Mucosa of descending colon (tissue), 3 donors: ENCODE results near the gene LYST. TPM values are rescaled to one million over a fixed set of nuclear protein-coding genes. Genes with fewer than 3 reads are reported as not detected.
A peak's percentile ranks its signal among the peaks of the same experiment; 100 is the strongest.

Experiments
- ATAC-seq: fragments of 200-7000 bp; cut with Tn5 transposase; one replicate; pipeline ENCODE4 v1.9.1; 2020; ENCODE audit warnings: mild to moderate bottlenecking, moderate library complexity
- DNase-seq, 3 donors: peaks; one replicate each; pipeline ENCODE4 v3.0.0-alpha.2; 2020
- H3K36me3 ChIP-seq: fragments of 200-600 bp; one replicate; pipeline ENCODE4 v1.8.0; 2021; ENCODE audit warnings: low read depth, mild to moderate bottlenecking
- H3K4me1 ChIP-seq: fragments of 200-600 bp; one replicate; pipeline ENCODE4 v1.8.0; 2021; ENCODE audit warnings: low read depth, mild to moderate bottlenecking
- H3K4me3 ChIP-seq: fragments of 200-600 bp; one replicate; pipeline ENCODE4 v1.8.0; 2021; ENCODE audit warnings: mild to moderate bottlenecking
- H3K9me3 ChIP-seq: fragments of 200-600 bp; one replicate; pipeline ENCODE4 v1.8.0; 2021; ENCODE audit warnings: mild to moderate bottlenecking
- intact Hi-C, 2 donors: fragments of 100-400 bp; cut with DNase I in 1 of 2; cut with micrococcal nuclease in 1 of 2; formaldehyde crosslinking; loops; one replicate each; pipeline versions ENCODE4 v1.11.0 to v1.11.1; 2022; cut with DNase I, micrococcal nuclease
- total RNA-seq, 3 donors: library from RNA; stranded (reverse); fragmentation: NEBNext Ultra II Directional in 2 of 3; extraction: Animal tissue kit (Norgen Biotek cat#: 25700) in 2 of 3; gene quantifications; one replicate each; pipeline versions ENCODE4 v1.2.1 to v1.2.4, GENCODE V29; 2021 to 2023
- TF ChIP-seq, protein P1 (sequence below): fragments of 200-600 bp; IDR thresholded peaks from one replicate; pipeline ENCODE4 v1.8.0; 2022; ENCODE audit warnings: antibody characterized with exemption, mild to moderate bottlenecking
- donor health status: DM: no; HTN: no; CAD: no; lungs with moderate emphysema.
- donor health status: DM: no; HTN: no; CAD: no.
- donor health status: DM: no; HTN: yes; CAD: no.

Gene LYST
- total RNA-seq, 3 donors from 2014 or later = 24.0 to 32.3 (median 26.7) TPM

DNA sequence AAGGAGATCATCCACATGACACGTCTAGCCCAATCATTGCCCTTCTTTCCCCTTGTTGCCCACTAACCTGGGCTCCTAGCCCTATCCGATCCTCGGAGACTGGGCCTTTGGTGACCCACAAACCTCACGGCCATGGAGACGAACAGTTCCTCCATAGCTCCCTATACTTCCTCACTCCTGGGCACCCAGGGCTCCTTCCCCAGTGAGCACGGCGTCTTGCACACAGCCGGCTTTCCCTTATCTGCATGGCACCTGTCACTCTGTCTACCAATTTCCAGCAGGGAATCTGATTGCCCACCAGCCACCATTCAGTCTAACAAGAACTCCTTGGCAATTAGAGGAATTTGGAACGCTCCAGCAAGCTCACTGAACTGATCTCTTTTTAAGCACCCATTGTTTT lies 220.2 kb downstream of the LYST start:
- H3K4me1 ChIP-seq = peaks cover 15% of the 10 kb centered on the region
- intact Hi-C loops = no loop called here
- no peaks in the 10 kb centered on the region for H3K36me3 ChIP-seq
- DNase-seq (no peak), ATAC-seq (no peak)
- TF ChIP-seq, protein P1, sequence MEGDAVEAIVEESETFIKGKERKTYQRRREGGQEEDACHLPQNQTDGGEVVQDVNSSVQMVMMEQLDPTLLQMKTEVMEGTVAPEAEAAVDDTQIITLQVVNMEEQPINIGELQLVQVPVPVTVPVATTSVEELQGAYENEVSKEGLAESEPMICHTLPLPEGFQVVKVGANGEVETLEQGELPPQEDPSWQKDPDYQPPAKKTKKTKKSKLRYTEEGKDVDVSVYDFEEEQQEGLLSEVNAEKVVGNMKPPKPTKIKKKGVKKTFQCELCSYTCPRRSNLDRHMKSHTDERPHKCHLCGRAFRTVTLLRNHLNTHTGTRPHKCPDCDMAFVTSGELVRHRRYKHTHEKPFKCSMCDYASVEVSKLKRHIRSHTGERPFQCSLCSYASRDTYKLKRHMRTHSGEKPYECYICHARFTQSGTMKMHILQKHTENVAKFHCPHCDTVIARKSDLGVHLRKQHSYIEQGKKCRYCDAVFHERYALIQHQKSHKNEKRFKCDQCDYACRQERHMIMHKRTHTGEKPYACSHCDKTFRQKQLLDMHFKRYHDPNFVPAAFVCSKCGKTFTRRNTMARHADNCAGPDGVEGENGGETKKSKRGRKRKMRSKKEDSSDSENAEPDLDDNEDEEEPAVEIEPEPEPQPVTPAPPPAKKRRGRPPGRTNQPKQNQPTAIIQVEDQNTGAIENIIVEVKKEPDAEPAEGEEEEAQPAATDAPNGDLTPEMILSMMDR = no peak
- H3K4me3 ChIP-seq = no peak overlapping the region
- H3K9me3 ChIP-seq = no peaks in the 10 kb centered on the region

DNA sequence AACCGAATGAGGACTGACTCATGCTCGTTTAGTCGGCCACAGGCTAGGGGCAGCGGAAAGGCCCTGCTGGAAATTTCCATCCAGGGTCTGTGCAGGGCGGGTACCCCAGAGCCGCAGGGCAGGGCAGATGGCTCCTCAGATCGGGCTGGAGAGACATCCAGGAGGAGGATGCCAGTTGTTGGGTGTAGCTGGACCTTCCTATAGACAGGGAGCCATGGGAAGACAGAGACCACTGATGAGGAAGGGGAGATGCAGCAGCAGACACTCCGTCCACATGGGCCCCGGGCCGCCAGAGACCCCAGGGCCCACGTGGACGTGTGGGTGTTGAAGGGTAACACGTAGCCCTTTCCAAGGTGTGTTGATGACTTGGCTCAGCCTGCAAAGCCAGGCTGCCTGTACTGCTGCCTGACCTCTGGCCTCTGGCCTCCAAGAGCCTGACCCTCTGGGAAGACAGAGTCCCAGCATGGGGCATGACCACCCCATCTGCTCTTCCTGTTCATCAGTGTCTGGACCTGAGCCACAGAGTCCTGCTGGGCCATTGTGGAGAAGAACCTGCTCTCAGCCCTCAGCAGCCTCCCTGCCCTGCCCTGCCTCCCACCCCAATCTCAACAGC lies 221.9 kb downstream of the LYST start:
- DNase-seq (no peak), ATAC-seq (no peak)
- Histone ChIP-seq H3K4me1 (peaks cover 9% of the 10 kb centered on the region), H3K9me3 (no peaks in the 10 kb centered on the region), H3K4me3 (no peak overlapping the region), H3K36me3 (no peaks in the 10 kb centered on the region)
- intact Hi-C loops = no loop called here
- TF ChIP-seq, protein P1 = no peak

DNA sequence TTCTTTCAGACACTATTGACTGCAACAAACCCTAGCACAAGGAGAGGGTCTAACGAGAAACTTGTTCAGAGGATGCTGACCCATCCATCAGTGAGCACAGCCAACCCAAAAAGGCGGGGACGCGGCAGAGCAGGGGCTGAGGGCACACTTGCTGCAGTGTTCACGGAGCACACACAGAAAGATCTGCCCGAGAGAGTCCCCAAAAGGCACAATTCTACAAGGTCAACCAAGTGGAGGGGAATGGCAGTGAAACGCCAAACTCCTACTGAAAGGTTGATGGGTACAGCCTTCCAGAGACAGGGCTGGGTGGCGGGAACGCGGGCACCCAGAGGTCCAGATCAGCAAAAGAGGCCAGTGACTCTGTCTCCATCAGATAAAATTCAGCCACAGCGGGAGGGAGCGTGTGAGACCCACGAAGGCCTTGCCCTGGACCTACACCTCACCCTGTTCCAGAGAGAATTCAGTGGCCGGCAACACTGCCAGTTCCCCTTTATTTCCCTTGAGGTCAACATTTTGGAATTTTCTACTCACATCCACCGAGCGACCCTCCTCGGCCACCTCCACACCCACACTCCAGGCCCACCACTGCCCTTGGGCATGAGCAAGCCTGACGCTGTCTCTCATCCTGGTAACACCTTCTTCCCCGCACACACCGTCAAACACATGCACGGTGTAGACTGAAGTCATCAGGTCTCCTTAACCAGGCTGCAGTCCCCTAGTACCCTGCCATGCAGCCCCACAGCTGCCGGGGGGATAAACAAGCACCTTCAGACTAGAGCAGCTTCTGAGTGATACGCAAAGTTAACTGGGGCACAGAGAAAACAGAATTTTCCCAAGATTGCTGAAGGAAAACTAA lies 222.6 kb downstream of the LYST start:
- Histone ChIP-seq H3K4me1 (peaks cover 6% of the 10 kb centered on the region), H3K36me3 (no peaks in the 10 kb centered on the region), H3K9me3 (no peaks in the 10 kb centered on the region), H3K4me3 (no peak overlapping the region)
- ATAC-seq = no peak
- TF ChIP-seq, protein P1 = no peak
- no peak for DNase-seq
- intact Hi-C loops = no loop called here

DNA sequence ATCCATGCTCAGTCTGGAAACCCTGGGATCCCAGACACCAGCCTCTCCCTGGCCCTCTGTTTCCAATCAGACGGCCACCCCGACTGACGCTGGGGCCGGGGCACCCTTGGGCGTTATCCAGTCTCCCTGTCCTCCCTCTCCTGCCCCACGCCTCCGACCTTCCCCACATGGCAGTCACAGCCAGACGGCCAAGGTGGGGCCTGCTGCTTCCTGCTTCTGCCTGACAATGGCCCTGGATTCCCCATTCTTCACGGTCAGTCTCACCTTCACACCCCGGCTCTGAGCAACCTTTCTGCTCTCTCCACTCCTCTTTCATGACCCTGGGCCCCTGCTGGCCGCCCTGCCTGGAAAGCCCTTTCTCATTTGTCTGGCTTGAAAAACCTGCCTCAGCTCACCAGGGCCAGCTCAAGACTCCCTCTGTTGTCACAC lies 223.7 kb downstream of the LYST start:
- no peaks in the 10 kb centered on the region for H3K36me3 ChIP-seq
- no peak for DNase-seq
- no peaks in the 10 kb centered on the region for H3K4me1 ChIP-seq
- no peak overlapping the region for H3K4me3 ChIP-seq
- H3K9me3 ChIP-seq = no peaks in the 10 kb centered on the region
- ATAC-seq = peak; percentile 22
- TF ChIP-seq, protein P1 = no peak
- intact Hi-C loops = no loop called here

DNA sequence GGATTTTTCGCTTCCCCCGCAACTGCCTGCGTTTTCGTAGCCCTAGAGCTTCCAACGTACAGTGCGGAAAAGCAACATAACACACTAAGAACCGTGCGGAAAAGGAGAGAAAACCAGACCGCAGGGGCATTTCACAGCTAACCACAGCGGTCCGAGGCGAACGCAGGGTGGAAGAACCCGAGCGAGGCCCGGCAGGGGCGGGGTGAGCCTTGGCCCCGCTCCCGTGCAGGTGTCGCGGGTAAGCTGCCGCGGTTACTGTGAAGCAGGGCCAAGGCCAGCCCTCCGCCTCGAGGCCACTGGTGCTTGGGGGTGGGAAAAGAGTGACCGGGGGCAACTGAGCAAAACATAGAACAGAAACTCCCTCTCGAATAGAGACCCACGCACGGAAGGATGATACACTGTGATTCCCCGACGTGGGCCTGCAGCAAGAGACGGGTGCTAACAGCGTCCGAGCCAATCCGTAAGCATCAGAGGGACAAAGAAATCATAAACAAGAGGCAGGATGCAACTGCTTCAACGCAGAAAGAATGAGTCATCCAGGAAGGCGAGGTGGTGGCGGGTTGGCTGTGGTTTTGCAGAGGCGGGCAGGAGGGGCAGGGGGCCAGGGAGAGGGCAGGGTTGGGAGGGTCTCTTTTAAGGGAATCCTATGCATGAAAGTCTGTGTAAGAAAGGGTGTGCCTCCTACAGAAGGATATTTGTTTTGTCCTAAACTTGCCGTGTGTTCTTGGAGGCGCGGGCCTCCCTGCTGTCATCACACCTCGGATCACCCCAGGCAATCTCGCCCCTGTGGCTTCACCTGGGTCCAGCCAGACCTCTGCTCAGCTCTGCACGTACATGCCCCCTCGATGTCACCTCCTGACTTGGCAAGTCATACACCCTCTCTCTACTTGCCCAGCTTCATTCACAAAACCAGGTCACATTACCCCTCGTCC lies 224.4 kb downstream of the LYST start:
- TF ChIP-seq, protein P1 = no peak
- H3K4me3 ChIP-seq = no peak overlapping the region
- ATAC-seq = peak; percentile 74
- no peaks in the 10 kb centered on the region for H3K4me1 ChIP-seq
- DNase-seq = peak in 2 of 3 donors; percentile 42 to 68
- intact Hi-C loops = no loop called here
- H3K9me3 ChIP-seq = no peaks in the 10 kb centered on the region
- no peaks in the 10 kb centered on the region for H3K36me3 ChIP-seq
